Measurements from ENCODE around the gene LTO1. TPM values are rescaled to one million over a fixed set of nuclear protein-coding genes. Genes with fewer than 3 reads are reported as not detected.

The LTO1 gene
- total RNA-seq, 2 donors from 2014 or later: 13.0 to 26.7 TPM

GRCh38 chr11:69677749-69678148, 2.6 kb upstream of the LTO1 start:
- no peaks in the 10 kb centered on the region for H3K27me3 ChIP-seq
- no peak for ATAC-seq
- no peak overlapping the region for H3K4me3 ChIP-seq
- no peaks in the 10 kb centered on the region for H3K9me3 ChIP-seq
- intact Hi-C loops (cut with DNase I): no loop called here
- no peak for TF ChIP-seq CTCF (IDR thresholded peaks at IDR 0.05)
- TF ChIP-seq POLR2A (IDR thresholded peaks at IDR 0.05): no peak
- H3K36me3 ChIP-seq (replicated peaks in 1 of 2; ENCODE audit: insufficient read depth in 1 of 2, low read depth in 2 of 2): no peaks in the 10 kb centered on the region
- H3K4me1 ChIP-seq: peaks cover 19% of the 10 kb centered on the region
- no peak for DNase-seq
- no peak overlapping the region for H3K27ac ChIP-seq
- WGBS, 2 donors: 55 to 63% methylated on average over 2 of the region's 2 CpGs

GRCh38 chr11:69674267-69674885, 777 bp downstream of the LTO1 start:
- no peaks in the 10 kb centered on the region for H3K27me3 ChIP-seq
- H3K9me3 ChIP-seq: no peaks in the 10 kb centered on the region
- H3K36me3 ChIP-seq (replicated peaks in 1 of 2; ENCODE audit: insufficient read depth in 1 of 2, low read depth in 2 of 2): no peaks in the 10 kb centered on the region
- H3K4me1 ChIP-seq: peaks cover 26% of the 10 kb centered on the region
- peak overlapping the region; percentile 84 to 94 for H3K4me3 ChIP-seq
- no peak for ATAC-seq
- no peak for TF ChIP-seq POLR2A (IDR thresholded peaks at IDR 0.05)
- peak in 2 of 4 donors; percentile 27 to 39 for DNase-seq
- 11 to 22% methylated on average over 15 to 18 of the region's 18 CpGs for WGBS, 2 donors
- intact Hi-C loops (cut with DNase I): no loop called here
- H3K27ac ChIP-seq: peak overlapping the region; percentile 47 to 82 (median 69)

- ATAC-seq (no peak), DNase-seq (no peak)
- no peaks in the 10 kb centered on the region for H3K9me3 ChIP-seq
- WGBS, 2 donors: 81% methylated on average over 6 to 10 of the region's 10 CpGs
- H3K4me1 ChIP-seq: peaks cover 26% of the 10 kb centered on the region
- intact Hi-C loops (cut with DNase I): no loop called here
- no peak for TF ChIP-seq CTCF (IDR thresholded peaks at IDR 0.05)
- TF ChIP-seq POLR2A (IDR thresholded peaks at IDR 0.05): no peak
- no peak overlapping the region for H3K27ac ChIP-seq
- H3K27me3 ChIP-seq: no peaks in the 10 kb centered on the region
- no peak overlapping the region for H3K4me3 ChIP-seq
- peaks cover 0 to under 1% of the 10 kb centered on the region in 2 donors for H3K36me3 ChIP-seq (replicated peaks in 1 of 2; ENCODE audit: insufficient read depth in 1 of 2, low read depth in 2 of 2)
Measured at GRCh38 chr11:69671734-69672465, 3.3 kb downstream of the LTO1 start.

GRCh38 chr11:69670158-69670845, 4.9 kb downstream of the LTO1 start:
- WGBS, 2 donors: 33 to 36% methylated on average over 18 of the region's 18 CpGs
- Histone ChIP-seq H3K4me1 (peaks cover 22% of the 10 kb centered on the region), H3K4me3 (no peak overlapping the region), H3K27ac (peak overlapping the region in 1 of 4 donors; percentile 12), H3K27me3 (no peaks in the 10 kb centered on the region), H3K9me3 (no peaks in the 10 kb centered on the region), H3K36me3 (replicated peaks in 1 of 2; ENCODE audit: insufficient read depth in 1 of 2, low read depth in 2 of 2) (peaks cover 0 to 5% of the 10 kb centered on the region in 2 donors)
- intact Hi-C loops (cut with DNase I): no loop called here
- TF ChIP-seq CTCF (IDR thresholded peaks at IDR 0.05) (peak; percentile 84 to 97 (median 87)), POLR2A (IDR thresholded peaks at IDR 0.05) (no peak)
- ATAC-seq: peak; percentile 66
- DNase-seq: peak; percentile 80 to 85 (median 82)

- no peak for ATAC-seq
- DNase-seq: no peak
- no peaks in the 10 kb centered on the region for H3K27me3 ChIP-seq
- H3K36me3 ChIP-seq (replicated peaks in 1 of 2; ENCODE audit: insufficient read depth in 1 of 2, low read depth in 2 of 2): peaks cover 0 to 10% of the 10 kb centered on the region in 2 donors
- intact Hi-C loops (cut with DNase I): no loop called here
- H3K27ac ChIP-seq: no peak overlapping the region
- 89 to 92% methylated on average over 19 of the region's 19 CpGs for WGBS, 2 donors
- TF ChIP-seq CTCF (IDR thresholded peaks at IDR 0.05) (no peak), POLR2A (IDR thresholded peaks at IDR 0.05) (no peak)
- no peak overlapping the region for H3K4me3 ChIP-seq
- H3K4me1 ChIP-seq: peaks cover 21% of the 10 kb centered on the region
- no peaks in the 10 kb centered on the region for H3K9me3 ChIP-seq
Measured at GRCh38 chr11:69669486-69669885, 5.7 kb downstream of the LTO1 start.

Measured in body of pancreas (tissue), 4 donors.